GM12865 (cell line): Measurements from ENCODE around the gene KRR1.

Experiments
- DNase-seq: peaks from one replicate; pipeline ENCODE4 v3.0.0; 2010; ENCODE audit warnings: low read depth
- H3K4me3 ChIP-seq: 2 replicates; pipeline ENCODE4 v1.5.1; 2011; ENCODE audit warnings: mild to moderate bottlenecking, low read depth, low read length, control low read depth
- CTCF ChIP-seq: IDR thresholded peaks from 2 replicates; pipeline ENCODE4 v1.5.1; 2011; ENCODE audit warnings: low read length, control low read depth, low read depth, inconsistent platforms; ENCODE audit not compliant: insufficient read depth; ENCODE audit errors: missing control alignments

KRR1 gene

GRCh38 chr12:75553398-75553797 lies 42.0 kb upstream of the KRR1 start:
- no peak for TF ChIP-seq CTCF
- no peak overlapping the region for H3K4me3 ChIP-seq
- no peak for DNase-seq

GRCh38 chr12:75551477-75551876 lies 40.1 kb upstream of the KRR1 start:
- no peak for DNase-seq
- no peak overlapping the region for H3K4me3 ChIP-seq
- no peak for TF ChIP-seq CTCF

- H3K4me3 ChIP-seq = no peak overlapping the region
- DNase-seq = no peak
- no peak for TF ChIP-seq CTCF
Observed at GRCh38 chr12:75550401-75551240, 39.2 kb upstream of the KRR1 start.

- H3K4me3 ChIP-seq = no peak overlapping the region
- no peak for TF ChIP-seq CTCF
- no peak for DNase-seq
Observed at GRCh38 chr12:75549989-75550388, 38.6 kb upstream of the KRR1 start.

GRCh38 chr12:75548879-75549278 lies 37.5 kb upstream of the KRR1 start:
- no peak for DNase-seq
- no peak overlapping the region for H3K4me3 ChIP-seq
- TF ChIP-seq CTCF = no peak

GRCh38 chr12:75545636-75546035 lies 34.2 kb upstream of the KRR1 start:
- no peak for TF ChIP-seq CTCF
- H3K4me3 ChIP-seq = no peak overlapping the region
- no peak for DNase-seq

GRCh38 chr12:75543529-75543928 lies 32.1 kb upstream of the KRR1 start:
- no peak for TF ChIP-seq CTCF
- DNase-seq = no peak
- no peak overlapping the region for H3K4me3 ChIP-seq
